Measurements from ENCODE around the gene URB2.

The URB2 gene

DNA sequence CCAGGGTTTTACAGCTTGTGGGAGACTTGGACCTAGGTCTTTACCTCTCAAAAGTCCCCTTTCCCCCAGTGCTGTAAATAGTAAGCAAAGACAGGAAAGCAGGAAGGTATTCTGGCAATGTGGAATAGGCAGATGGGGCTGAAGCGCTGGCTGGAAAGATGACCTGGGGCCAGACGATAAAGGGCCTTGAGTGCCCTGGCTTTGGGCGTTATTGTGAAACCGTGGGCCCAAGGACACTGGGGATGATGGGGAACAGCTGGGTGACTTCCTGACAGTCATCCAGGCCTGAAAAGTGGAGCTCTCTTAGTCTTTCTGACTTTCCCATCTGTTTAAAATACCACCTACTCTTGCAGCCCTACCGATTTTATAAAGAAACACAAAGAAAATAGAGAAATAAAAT lies 16.3 kb downstream of the URB2 start:
- DNase-seq (ENCODE audit: extremely low spot score, insufficient read length, low read depth) (no peak), FAIRE-seq (no peak)

DNA sequence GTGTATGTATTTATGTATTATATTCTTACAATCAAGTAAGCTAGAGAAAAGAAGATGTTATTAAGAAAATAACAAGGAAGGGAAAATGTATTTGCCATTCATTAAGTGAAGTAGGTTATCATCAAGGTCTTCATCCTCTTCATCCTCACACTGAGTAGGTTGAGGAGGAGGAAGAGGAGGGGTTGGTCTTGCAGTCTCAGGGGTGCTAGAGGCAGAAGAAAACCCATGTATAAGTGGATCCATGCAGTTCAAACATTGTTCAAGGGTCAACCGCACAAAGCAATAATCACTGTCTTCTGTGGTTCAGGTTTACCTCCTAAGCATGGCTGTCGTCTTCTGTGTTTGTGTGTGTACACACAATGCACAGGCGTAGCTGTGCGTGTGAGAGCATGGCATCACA lies 16.9 kb downstream of the URB2 start:
- FAIRE-seq (no peak), DNase-seq (ENCODE audit: extremely low spot score, insufficient read length, low read depth) (no peak)

DNA sequence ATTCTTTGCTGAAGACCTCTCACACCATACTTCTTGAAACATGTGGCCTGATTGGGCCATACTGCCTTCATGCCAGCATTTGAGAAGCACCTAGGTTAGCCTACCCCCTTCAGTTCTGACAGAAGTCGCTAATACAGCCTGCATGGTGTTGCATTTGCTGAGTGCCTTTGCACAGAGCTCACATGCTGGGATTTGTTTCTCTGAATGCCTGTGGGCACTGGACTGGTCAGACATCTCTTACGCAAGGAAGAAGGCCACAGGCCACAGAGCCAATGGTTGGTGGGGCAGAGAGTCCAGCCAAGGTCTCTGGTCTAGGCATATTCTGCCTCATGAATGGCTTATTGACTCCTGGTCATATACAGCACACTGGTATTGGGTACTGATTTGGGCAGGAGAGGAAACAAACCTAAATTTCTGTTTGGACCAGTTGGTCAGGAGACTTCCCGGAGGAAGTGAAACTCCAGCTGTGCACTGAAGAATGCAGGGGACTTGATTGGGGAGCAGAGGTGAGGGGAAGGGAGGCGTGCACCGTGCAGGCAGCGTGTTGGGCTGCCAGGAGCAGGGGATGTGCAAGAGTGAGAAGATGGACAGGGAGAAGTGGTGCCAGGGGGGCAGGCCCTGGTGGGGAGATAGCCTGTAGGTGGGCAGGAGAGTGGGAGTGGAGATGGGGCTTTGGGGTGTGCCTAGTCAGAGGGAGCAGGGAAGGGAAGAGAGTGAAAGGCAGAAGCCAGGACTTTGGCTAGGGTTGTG lies 18.1 kb downstream of the URB2 start:
- FAIRE-seq (peak; percentile 21), DNase-seq (ENCODE audit: extremely low spot score, insufficient read length, low read depth) (no peak)

DNA sequence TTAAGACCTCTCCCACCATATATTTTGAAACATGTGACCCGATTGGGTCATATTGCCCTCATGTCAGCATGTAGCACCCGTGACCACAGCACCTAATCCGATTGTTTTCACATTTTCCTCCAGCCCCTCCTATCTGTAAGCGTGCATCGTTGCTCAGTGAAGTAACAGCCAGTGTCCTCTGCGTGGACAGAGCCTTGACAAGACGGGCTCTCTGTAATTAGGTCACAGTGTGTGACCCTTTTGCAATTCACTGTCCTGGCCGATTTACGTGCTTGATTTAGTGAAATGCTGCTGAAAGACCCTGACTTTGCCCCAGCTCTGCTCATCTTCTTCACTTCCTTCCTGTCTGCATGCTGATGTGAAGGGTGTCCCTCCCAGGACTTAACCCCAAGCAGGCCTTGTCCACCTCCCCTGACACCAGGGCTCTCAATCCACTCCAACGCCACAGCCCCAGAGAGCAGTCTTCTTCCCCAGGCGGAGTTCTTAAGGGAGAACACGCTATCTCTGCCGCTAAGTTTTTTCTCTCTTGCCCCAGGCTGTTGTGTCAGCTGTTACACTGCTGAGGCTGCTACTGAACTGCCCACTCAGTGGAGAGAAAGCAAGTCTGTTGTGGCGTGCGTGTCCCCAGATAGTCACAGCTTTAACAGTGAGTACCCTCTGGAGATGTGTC lies 19.4 kb downstream of the URB2 start:
- DNase-seq (ENCODE audit: extremely low spot score, insufficient read length, low read depth) (no peak), FAIRE-seq (no peak)

DNA sequence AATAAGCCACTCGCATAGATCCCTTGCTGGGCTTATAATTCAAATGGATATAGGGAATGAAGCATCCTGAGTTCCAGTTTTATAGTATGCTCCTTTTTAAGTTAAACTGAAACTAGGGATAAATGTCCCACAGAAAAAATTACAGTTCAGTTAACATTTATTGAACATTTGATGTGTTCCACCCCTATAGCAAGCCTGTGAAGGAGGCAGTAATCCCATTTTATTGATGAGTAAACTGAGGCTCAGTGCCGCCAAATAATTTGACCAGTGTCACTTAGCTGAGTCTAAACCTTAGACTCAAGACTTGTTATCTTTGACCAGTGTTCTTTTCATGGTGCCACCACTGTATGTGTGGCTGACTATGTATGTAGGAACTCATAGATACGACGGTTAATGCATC lies 22.4 kb downstream of the URB2 start:
- no peak for DNase-seq (ENCODE audit: extremely low spot score, insufficient read length, low read depth)
- no peak for FAIRE-seq

DNA sequence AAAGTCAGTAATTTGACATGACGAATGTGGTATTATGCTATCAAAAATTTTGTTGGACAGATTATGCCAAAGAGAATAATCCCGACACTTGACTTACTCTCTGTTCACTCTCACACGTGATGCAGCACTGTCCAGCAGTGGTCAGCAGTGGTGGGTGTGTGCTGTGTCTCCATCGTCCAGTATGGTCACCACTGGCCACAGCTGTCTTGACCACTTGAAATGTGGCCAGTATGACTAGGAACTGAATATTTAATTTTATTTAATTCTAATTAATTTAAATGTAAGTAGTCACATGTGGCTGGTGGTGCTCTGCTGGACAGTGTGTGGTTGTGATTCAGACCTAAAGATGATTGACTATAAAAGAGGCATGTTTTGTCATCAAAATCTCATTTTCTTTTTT lies 24.0 kb downstream of the URB2 start:
- no peak for DNase-seq (ENCODE audit: extremely low spot score, insufficient read length, low read depth)
- no peak for FAIRE-seq

DNA sequence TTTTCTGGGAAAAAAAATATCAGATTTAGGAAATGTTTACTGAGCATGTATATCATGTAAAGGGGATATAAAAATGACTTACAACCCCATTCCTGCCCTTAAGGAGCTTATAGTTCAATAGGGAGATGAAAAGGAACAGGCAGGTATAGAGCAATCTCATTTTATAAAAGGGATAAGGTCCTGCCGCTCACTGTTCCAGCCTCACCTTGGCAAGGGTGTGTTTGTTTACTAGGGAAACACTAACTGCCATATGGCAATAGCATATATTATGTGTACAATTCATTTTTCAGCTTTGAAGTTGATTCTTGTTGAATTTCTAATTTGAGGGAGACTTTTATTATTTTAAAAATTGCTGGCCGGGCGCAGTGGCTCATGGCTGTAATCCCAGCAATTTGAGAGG lies 25.5 kb downstream of the URB2 start:
- no peak for DNase-seq (ENCODE audit: extremely low spot score, insufficient read length, low read depth)
- no peak for FAIRE-seq

DNA sequence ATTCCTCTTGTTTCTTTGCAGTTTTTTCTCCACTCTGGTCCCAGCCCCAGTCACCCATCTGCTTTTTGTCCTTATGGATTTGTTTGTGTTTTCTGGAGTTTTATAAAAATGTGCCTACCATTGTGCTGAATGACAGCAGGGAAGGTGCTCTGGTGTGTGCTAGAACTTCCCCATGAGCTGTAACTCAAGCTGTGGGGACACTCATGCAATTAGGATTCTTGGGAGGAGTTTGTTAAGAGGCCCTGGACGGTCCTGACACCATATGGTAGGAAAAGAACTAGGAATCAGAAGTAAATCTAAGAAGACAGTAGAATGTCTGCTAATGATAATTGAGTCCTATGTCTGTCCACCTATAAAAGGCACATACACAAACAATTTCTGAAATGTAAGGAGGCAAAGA lies 27.4 kb downstream of the URB2 start:
- no peak for DNase-seq (ENCODE audit: extremely low spot score, insufficient read length, low read depth)
- no peak for FAIRE-seq

DNA sequence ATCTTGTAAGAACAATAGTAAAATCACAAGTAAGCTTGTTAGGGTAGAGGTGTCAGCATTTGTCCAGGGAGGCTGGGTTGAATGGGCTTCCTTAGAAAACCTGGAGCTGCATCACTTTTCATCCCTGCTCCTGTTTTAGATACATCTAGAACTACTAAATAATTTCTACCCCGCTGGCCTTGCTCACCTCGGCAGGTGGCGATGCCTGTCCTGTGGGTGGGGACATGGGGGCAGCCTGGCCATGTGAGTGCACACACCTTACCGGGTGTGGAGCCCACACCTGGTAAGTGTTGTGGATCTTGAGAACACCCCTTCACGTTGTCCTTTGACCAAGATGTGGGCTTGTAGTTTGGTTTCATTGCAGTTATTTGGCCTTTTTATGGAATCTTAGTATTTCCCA lies 29.7 kb downstream of the URB2 start:
- no peak for DNase-seq (ENCODE audit: extremely low spot score, insufficient read length, low read depth)
- FAIRE-seq = no peak

DNA sequence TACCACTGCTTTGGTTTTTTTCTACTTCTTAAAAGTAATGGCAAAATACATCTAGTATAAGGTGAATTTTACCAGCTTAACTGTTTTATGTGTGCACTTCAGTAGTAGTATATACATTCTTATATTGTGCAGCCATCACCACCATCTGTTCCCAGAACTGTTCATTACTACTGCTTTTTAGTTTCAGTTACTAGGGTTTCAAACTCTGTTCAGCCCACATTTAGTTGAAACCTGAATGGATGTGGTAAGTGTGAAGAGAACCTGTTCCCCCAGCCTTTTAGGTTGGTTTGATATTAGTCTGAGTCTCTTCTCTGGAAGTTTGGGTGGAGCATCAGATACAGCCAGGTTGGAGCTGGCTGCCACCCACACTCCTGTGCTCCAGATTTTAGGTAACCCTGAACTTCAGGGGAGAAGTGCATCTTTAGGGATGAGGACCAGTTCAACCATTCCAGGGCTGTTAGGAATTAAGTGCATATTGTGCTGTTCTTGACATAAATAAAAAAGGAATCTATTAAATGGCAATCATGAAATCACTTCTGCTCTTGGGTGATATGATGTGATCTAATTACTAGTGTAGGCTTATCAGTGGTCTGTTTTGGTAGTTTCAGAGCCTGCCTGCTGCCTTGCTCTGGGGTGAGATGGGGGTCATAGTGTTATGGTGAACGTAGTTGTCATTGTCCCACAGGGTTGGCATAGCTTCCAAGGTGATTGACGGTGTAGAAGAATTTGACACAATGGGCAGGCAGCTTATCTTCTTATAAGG lies 32.1 kb downstream of the URB2 start:
- no peak for FAIRE-seq
- no peak for DNase-seq (ENCODE audit: extremely low spot score, insufficient read length, low read depth)

DNA sequence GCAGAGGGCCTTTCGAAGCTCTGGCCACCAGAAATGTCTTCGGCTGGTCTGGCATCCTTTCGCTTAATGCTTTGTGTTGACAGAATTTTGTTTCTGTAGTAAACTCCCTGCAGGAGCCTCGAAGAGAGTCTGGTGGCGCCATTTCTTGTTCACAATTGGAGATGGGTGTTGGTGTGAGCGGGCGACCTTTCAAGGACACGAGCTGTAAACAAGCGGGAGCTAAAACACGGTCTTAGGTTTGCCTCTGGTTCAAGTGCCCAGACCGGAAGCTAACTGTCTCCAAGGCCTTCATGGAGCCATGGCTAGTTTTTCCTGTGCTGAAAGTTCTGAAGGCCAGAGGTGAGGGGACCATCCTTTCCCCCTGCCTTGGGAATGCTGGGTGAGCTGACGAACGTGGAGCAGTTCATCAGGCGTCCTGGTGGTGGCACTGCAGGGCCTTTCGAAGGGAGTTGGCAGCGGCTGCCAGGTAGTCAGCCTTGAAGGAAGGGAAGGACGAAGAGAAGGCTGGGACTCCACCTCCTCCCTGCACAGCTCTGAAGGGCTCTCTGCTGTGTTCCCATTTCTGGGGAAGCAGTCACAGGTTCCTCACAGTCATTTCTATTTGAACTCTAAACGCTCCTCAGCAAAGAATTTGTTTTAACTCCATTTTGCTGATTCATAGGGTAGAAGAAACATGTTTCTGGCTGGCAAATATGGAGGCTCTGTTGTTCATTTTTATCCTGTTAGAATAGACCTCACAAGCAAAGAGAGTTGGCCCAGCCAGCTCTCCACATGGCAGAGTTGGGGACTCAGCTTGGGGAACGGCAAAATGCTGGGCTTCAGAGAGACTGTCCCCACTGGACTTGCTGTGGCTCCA lies 35.2 kb downstream of the URB2 start:
- DNase-seq (ENCODE audit: extremely low spot score, insufficient read length, low read depth) (peak; percentile 68), FAIRE-seq (peak; percentile 84)

DNA sequence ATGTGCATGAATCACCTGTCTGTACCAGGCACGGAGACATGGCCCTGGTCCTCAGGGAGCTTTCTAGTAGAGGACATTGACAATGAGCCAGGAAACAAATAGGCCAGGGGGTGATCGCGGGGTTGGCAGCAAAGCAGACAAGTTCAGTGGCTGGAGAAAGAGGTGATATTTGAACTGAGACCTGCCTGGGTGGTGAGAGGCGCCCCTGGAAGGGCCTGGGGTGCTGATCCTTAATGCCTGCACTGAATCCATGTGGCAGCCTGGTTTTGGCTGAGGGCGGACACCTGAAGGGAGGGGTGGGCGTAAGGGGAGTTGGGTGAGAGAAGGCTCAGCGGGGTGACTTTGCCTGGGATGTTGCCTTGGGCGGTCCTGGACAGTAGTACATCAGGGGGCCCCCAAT lies 35.9 kb downstream of the URB2 start:
- DNase-seq (ENCODE audit: extremely low spot score, insufficient read length, low read depth) = no peak
- FAIRE-seq = no peak

DNA sequence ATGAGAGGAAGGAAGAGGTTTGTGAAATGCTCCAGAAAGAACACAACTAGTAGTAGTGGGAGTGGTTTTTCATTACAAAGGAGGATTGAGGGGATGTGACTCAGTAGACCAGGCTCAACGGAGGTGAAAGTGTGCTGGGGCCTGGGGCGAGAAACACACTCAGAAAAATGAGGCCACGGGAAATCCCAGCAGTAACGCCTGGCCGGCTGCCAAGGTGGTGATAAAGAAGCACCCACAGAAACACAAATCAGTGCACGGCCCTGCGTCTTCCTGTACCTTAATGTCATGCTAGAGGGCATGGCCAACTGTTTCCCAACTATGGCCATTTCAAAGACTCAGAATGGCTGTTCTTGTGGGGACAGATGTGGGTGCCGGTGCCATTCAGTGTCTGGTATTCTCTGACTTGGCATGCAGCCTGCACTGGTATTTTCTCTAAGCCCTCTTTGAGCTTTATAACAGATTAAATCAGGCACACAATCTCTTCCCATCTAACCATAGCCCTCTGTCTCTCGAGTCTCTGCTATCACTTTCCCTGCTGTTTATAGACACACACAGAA lies 38.2 kb downstream of the URB2 start:
- peak; percentile 78 for FAIRE-seq
- DNase-seq (ENCODE audit: extremely low spot score, insufficient read length, low read depth) = peak; percentile 25

DNA sequence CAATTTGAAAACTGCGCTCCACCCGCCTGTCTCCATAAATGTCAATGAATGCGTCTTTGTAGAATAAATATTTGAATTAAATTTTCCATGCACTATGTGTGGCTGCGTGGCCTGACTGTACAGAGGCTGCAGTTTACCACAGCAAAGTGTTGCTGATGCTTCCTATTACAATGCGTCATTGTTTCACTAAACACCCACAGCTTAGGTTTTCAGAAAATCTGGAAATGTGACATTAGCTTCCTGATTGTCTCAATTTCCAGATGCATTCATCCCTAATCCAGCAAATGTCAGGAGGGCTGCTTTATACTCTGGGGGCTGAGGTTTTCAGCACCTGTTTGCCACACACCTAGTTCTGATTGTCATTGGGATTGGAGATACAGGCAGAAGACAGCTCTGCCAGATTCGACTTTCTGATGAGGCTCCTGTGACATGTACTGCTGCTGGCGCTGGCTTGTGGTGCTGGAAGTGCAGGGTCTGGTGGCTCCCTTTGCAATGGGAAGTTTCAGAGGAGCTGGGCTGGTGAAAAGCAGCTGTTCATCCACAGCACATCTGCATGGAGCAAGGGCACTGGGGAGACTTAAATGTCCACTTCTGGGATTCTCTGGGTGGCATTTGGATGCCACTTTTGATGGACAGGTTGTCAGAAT lies 40.0 kb downstream of the URB2 start:
- DNase-seq (ENCODE audit: extremely low spot score, insufficient read length, low read depth) (no peak), FAIRE-seq (no peak)

DNA sequence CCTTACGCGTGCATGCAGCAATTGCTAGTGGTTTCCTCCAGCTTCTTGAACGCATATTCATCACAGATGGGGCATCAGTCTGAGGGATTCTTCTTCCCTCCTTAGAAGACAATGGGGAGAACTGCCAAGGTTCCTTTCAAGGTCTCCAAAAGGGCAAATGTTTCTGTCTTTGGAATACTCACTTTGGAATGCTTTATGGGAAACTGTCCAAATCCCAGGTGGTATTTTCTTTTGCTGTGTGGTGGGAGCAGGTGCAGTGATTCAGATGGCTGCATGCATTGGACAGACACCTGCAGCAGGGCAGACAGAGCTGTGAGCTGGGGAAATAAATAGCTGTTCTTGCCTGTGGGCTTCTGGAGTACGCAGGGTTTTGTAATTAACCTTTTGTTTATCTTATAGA lies 40.5 kb downstream of the URB2 start:
- no peak for FAIRE-seq
- DNase-seq (ENCODE audit: extremely low spot score, insufficient read length, low read depth) = no peak

DNA sequence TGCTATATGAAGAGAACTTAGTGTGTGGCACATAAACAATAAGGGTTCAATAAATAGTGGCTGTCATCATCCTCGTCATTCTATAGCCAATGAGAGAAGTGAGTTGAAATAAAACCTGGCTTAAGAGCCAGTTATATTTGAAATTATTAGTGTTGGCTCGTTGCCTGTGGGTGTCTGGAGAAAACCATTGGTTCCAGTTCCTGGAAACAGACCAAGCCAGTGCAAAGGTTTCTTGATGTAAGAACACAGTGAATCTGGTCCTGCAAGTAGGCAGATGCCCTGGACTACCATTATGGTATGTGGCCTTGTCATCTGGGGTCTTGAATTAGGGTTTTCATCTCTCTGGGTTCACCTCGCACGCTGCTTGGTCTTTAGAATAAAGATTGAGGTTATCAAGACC lies 43.3 kb downstream of the URB2 start:
- FAIRE-seq (no peak), DNase-seq (ENCODE audit: extremely low spot score, insufficient read length, low read depth) (no peak)

DNA sequence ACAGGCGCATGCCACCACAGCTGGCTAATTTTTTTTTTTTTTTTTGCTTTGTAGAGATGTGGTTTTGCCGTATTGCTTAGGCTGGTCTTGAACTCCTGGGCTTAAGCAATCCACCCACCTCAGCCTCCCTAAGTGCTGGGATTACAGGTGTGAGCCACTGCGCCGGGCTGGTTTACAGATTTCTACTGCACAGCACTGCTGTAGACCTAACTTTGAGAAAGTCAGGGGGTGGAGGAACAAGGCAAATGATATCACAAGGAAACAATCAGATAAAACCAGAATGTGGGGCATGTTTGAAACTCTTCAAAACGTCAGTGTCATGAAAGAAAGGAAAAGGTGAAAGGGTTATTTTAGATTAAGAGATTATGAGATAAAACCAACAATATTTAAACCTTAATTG lies 45.3 kb downstream of the URB2 start:
- no peak for DNase-seq (ENCODE audit: extremely low spot score, insufficient read length, low read depth)
- no peak for FAIRE-seq

DNA sequence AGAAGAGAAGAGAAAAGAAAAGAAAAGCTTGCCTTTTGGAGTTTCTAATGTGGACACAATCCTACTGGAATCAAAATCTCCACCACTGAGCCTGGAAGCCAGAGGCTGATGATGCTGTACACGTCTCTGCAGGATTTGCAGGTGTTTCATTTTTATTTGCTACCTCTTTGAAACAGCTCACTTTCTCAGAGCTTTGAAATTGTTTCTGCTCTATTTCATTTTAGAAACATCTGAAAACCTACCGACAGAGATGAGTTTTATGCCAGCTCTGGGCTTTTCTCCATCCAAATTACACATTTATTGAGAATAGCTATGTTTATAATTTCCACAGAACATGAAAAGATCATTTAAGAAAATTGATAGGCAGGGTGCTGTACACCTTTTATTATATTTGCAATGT lies 46.2 kb downstream of the URB2 start:
- DNase-seq (ENCODE audit: extremely low spot score, insufficient read length, low read depth) (no peak), FAIRE-seq (no peak)

DNA sequence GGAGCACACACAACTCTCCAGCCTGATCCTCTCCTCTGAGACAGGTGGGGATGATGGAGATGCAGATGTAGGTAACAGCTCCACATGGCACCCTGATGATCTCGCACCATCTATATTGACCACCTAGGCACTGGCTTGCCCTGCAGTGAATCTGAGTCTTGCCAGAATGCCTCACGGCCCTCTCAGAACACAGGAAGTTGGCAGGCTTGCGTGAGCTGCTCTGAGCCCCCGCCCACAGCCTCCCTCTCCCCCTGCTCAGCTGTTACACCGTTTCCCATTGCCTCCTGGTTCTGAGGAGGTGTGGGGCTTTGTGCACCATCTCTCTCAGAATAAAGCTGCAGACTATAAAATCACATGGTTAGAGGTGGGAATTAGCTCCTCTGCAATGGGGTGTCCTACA lies 48.0 kb downstream of the URB2 start:
- DNase-seq (ENCODE audit: extremely low spot score, insufficient read length, low read depth) (no peak), FAIRE-seq (no peak)

DNA sequence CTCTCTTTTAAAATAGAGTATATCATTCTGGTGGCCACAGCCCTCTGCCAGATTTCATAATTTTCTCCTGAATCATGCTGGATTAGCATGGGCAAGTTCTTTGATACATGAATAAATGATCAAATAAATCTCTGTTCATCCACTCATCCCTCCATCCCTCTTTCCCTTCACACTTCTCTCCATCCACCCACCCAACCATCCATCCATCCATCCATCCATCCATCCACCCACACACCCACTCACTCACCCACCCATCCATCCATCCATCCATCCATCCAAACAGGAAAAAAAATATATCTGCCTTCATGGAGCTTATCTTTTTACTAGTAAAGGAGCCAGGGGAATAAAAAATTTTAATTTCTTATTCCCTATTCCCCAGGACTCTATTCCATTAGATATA lies 49.3 kb downstream of the URB2 start:
- DNase-seq (ENCODE audit: extremely low spot score, insufficient read length, low read depth) (no peak), FAIRE-seq (no peak)
